Uterus (tissue), 4 donors: Measurements from ENCODE around the gene UBA52. TPM values are rescaled to one million over a fixed set of nuclear protein-coding genes. Genes with fewer than 3 reads are reported as not detected.
"Not testable (repeated sequence)": the region's sequence is repeated elsewhere in the genome, so short reads cannot be mapped to it uniquely, and the experiment has no call there.

Experiments used
- DNase-seq, 2 donors: peaks; one replicate each; pipeline ENCODE4 v3.0.0-alpha.2; 2019 to 2020
- H3K27ac ChIP-seq, 2 donors: fragments of 200-600 bp; sonication (generic); 1 replicate in 1 of 2; 2 replicates in 1 of 2; pipeline ENCODE4 v1.5.1; 2016 to 2018
- H3K27me3 ChIP-seq, 2 donors: fragments of 200-600 bp; sonication (generic); one replicate each; pipeline ENCODE4 v1.5.1; 2018 to 2019; ENCODE audit warnings: control low read depth in 1 of 2
- H3K36me3 ChIP-seq, 2 donors: fragments of 200-600 bp; sonication (generic); one replicate each; pipeline ENCODE4 v1.5.1; 2019; ENCODE audit warnings: control low read depth in 1 of 2
- H3K4me1 ChIP-seq, 2 donors: fragments of 200-600 bp; sonication (generic); one replicate each; pipeline ENCODE4 v1.5.1; 2018 to 2019; ENCODE audit warnings: control low read depth in 1 of 2
- H3K4me3 ChIP-seq, 2 donors: fragments of 200-600 bp; sonication (generic); 1 replicate in 1 of 2; 2 replicates in 1 of 2; pipeline ENCODE4 v1.5.1; 2018 to 2019; ENCODE audit warnings: mild to moderate bottlenecking in 1 of 2
- H3K9me3 ChIP-seq, 2 donors: fragments of 200-600 bp; sonication (generic); one replicate each; pipeline ENCODE4 v1.5.1; 2019; ENCODE audit warnings: control low read depth in 1 of 2
- CTCF ChIP-seq, 4 experiments: fragments of 200-600 bp in 2 of 4; fragments of 450-650 bp in 2 of 4; sonication (generic) in 2 of 4; IDR thresholded peaks; one replicate each; pipeline ENCODE4 v1.5.1; 2016 to 2019; ENCODE audit warnings: antibody characterized with exemption in 4 of 4, mild to moderate bottlenecking in 2 of 4, moderate library complexity in 1 of 4
- POLR2A ChIP-seq, 2 donors: fragments of 450-650 bp; IDR thresholded peaks; one replicate each; pipeline ENCODE4 v1.6.1; 2016; ENCODE audit warnings: antibody characterized with exemption in 2 of 2, mild to moderate bottlenecking in 1 of 2, moderate library complexity in 1 of 2
- intact Hi-C: fragments of 100-400 bp; cut with DNase I; formaldehyde crosslinking; loops from one replicate; pipeline ENCODE4 v1.15.1; 2023; ENCODE audit warnings: low total_unique reads
- total RNA-seq, 4 donors: library from RNA; depleted of rRNA in 3 of 4; stranded (reverse); fragments of >200 nt in 3 of 4; gene quantifications; one replicate each; pipeline versions ENCODE4 v1.1.0 to v1.2.4, GENCODE V29; 2014 to 2023
- donor health status: DM: yes; HTN: yes; CAD: no.

UBA52 gene
- 1,000 to 10,000 TPM in 2 of 4 donors, 100 to 1,000 TPM in 2; 295 to 1,369 (median 721) TPM for total RNA-seq

- intact Hi-C loops = loop anchor here (10.0 kb wide), 1 partner anchor 127 kb away; no protein-coding TSS in a partner anchor
- DNase-seq = peak; percentile 96 to 99
- H3K27ac ChIP-seq = peak within 1 kb of the TSS; percentile 75 to 92
- H3K36me3 ChIP-seq = no peaks in the 10 kb centered on the region
- H3K4me3 ChIP-seq = peak within 1 kb of the TSS; percentile 72 to 91
- TF ChIP-seq CTCF (IDR thresholded peaks at IDR 0.05) (peak in 2 of 4 experiments; percentile 19 to 21), POLR2A (IDR thresholded peaks at IDR 0.05) (peak; percentile 85 to 95)
- no peaks in the 10 kb centered on the region for H3K9me3 ChIP-seq
- H3K27me3 ChIP-seq = no peaks in the 10 kb centered on the region
- peaks cover 8 to 9% of the 10 kb centered on the region in 2 donors for H3K4me1 ChIP-seq
These were observed at the start of gene UBA52 for GRCh38 chr19:18571564-18572344. Gene UBA52, plus strand, starts transcription at chr19:18571857. Its CDS starts 1,444 bp downstream, at chr19:18573301.

- DNase-seq = peak; percentile 100
- no peaks in the 10 kb centered on the region for H3K9me3 ChIP-seq
- no peaks in the 10 kb centered on the region for H3K36me3 ChIP-seq
- no peaks in the 10 kb centered on the region for H3K4me1 ChIP-seq
- H3K27ac ChIP-seq = peak overlapping the region; percentile 51 to 94
- intact Hi-C loops = no loop called here
- TF ChIP-seq CTCF (IDR thresholded peaks at IDR 0.05) (peak in 2 of 4 experiments; percentile 24 to 29), POLR2A (IDR thresholded peaks at IDR 0.05) (peak; percentile 18 to 31)
- H3K27me3 ChIP-seq = no peaks in the 10 kb centered on the region
- peak overlapping the region; percentile 77 to 79 for H3K4me3 ChIP-seq
These were observed 49.4 kb upstream of the UBA52 start for GRCh38 chr19:18522124-18522861.

GRCh38 chr19:18522862-18523440, 48.7 kb upstream of the UBA52 start:
- H3K9me3 ChIP-seq, H3K36me3 ChIP-seq, DNase-seq, H3K27me3 ChIP-seq, intact Hi-C loops, H3K4me1 ChIP-seq: not testable (repeated sequence)
- Histone ChIP-seq H3K27ac (peak overlapping the region; percentile 51 to 56), H3K4me3 (peak overlapping the region in 1 of 2 donors; percentile 8)

GRCh38 chr19:18523841-18524240, 47.8 kb upstream of the UBA52 start:
- intact Hi-C loops = no loop called here
- H3K4me1 ChIP-seq = no peaks in the 10 kb centered on the region
- no peak for TF ChIP-seq CTCF (IDR thresholded peaks at IDR 0.05)
- TF ChIP-seq POLR2A (IDR thresholded peaks at IDR 0.05) = no peak
- H3K9me3 ChIP-seq = no peaks in the 10 kb centered on the region
- H3K27me3 ChIP-seq = no peaks in the 10 kb centered on the region
- H3K36me3 ChIP-seq = no peaks in the 10 kb centered on the region
- no peak for DNase-seq
- no peak overlapping the region for H3K4me3 ChIP-seq
- H3K27ac ChIP-seq = no peak overlapping the region

GRCh38 chr19:18526316-18526715, 45.3 kb upstream of the UBA52 start:
- Histone ChIP-seq H3K27me3 (no peaks in the 10 kb centered on the region), H3K36me3 (no peaks in the 10 kb centered on the region), H3K27ac (no peak overlapping the region), H3K4me3 (no peak overlapping the region), H3K4me1 (no peaks in the 10 kb centered on the region), H3K9me3 (no peaks in the 10 kb centered on the region)
- no peak for DNase-seq
- TF ChIP-seq CTCF (IDR thresholded peaks at IDR 0.05) (no peak), POLR2A (IDR thresholded peaks at IDR 0.05) (no peak)
- intact Hi-C loops = no loop called here
